ENCODE measurements around the gene EGR1.

GRCh38 chr5:138453590-138453989 is 11.7 kb upstream of the EGR1 start:
- TF ChIP-seq EZH2phosphoT487 (IDR thresholded peaks at IDR 0.05; ENCODE audit: borderline replicate concordance, low read depth, low read length) (no peak), CTCF (conservative IDR thresholded peaks at IDR 0.05; ENCODE audit: low read length) (no peak)

All from OCI-LY7 (cell line).